HepG2 (cell line): ENCODE data around the gene NBPF6.
"Not testable (repeated sequence)": the region's sequence is repeated elsewhere in the genome, so short reads cannot be mapped to it uniquely, and the experiment has no call there.

ENCODE experiments used
- CCAR2 ChIP-seq: fragments of 200-400 bp; formaldehyde crosslinking; optimal IDR thresholded peaks from 2 replicates; pipeline ENCODE3; 2018; ENCODE audit warnings: low read depth, mild to moderate bottlenecking, low read length, moderate library complexity
- REST ChIP-seq, 2 experiments: IDR thresholded peaks; 2 replicates each; pipeline ENCODE4 v1.6.1; 2011 to 2012; ENCODE audit warnings: low read length in 2 of 2, borderline replicate concordance in 1 of 2, low read depth in 1 of 2, mild to moderate bottlenecking in 1 of 2, moderate library complexity in 1 of 2

GRCh38 chr1:108474516-108474915 is 24.4 kb downstream of the NBPF6 start:
- not testable (repeated sequence) for TF ChIP-seq CCAR2; REST (IDR thresholded peaks at IDR 0.05; ENCODE audit: borderline replicate concordance in 1 of 2, low read depth in 1 of 2, low read length in 2 of 2)
